Mesenchymal stem cell (in vitro differentiated cells and primary cell): ENCODE measurements around the gene RIMBP2.

Source experiments
- DNase-seq: peaks from one replicate; pipeline ENCODE4 v3.0.0-alpha.2; 2013
- H2AFZ ChIP-seq: one replicate; pipeline ENCODE4 v1.6.1; 2013; ENCODE audit warnings: low read depth, mild to moderate bottlenecking, control low read depth, inconsistent platforms, low read length, moderate library complexity
- H2AK5ac ChIP-seq: 2 replicates; pipeline ENCODE4 v1.6.1; 2013; ENCODE audit warnings: low read length, moderate library complexity, mild to moderate bottlenecking, inconsistent platforms; ENCODE audit not compliant: severe bottlenecking
- H2BK120ac ChIP-seq: one replicate; pipeline ENCODE4 v1.6.1; 2013; ENCODE audit warnings: low read depth, mild to moderate bottlenecking, inconsistent platforms, low read length, moderate library complexity
- H2BK12ac ChIP-seq, 2 experiments: one replicate each; pipeline ENCODE4 v1.6.1; 2013; ENCODE audit warnings: inconsistent platforms in 2 of 2, low read length in 2 of 2, mild to moderate bottlenecking in 2 of 2, moderate library complexity in 2 of 2, control low read depth in 1 of 2
- H2BK15ac ChIP-seq: one replicate; pipeline ENCODE4 v1.6.1; 2013; ENCODE audit warnings: mild to moderate bottlenecking, low read depth, inconsistent platforms; ENCODE audit not compliant: poor library complexity, severe bottlenecking
- H2BK5ac ChIP-seq: 2 replicates; pipeline ENCODE4 v1.6.1; 2013; ENCODE audit warnings: low read depth, mild to moderate bottlenecking, low read length, control low read depth, inconsistent platforms; ENCODE audit not compliant: poor library complexity, severe bottlenecking
- H3K14ac ChIP-seq, 2 experiments: one replicate each; pipeline ENCODE4 v1.6.1; 2013; ENCODE audit warnings: inconsistent platforms in 2 of 2, low read length in 2 of 2, control low read depth in 1 of 2, mild to moderate bottlenecking in 1 of 2, moderate library complexity in 1 of 2
- H3K18ac ChIP-seq, 2 experiments: one replicate each; pipeline ENCODE4 v1.6.1; 2013; ENCODE audit warnings: inconsistent platforms in 2 of 2, low read length in 2 of 2, control low read depth in 1 of 2, low read depth in 1 of 2, mild to moderate bottlenecking in 1 of 2
- H3K23ac ChIP-seq, 2 experiments: one replicate each; pipeline ENCODE4 v1.6.1; 2013; ENCODE audit warnings: inconsistent platforms in 2 of 2, low read length in 2 of 2, mild to moderate bottlenecking in 2 of 2, moderate library complexity in 2 of 2, control low read depth in 1 of 2
- H3K27ac ChIP-seq: 2 replicates; pipeline ENCODE4 v1.5.1; 2013; ENCODE audit warnings: mild to moderate bottlenecking, moderate library complexity, low read length, control low read depth, inconsistent platforms; ENCODE audit not compliant: poor library complexity, severe bottlenecking
- H3K27me3 ChIP-seq, 2 experiments: 2 replicates each; pipeline versions ENCODE4 v1.6.1 to v1.7.0; 2013; ENCODE audit warnings: low read length in 2 of 2, mild to moderate bottlenecking in 2 of 2, moderate library complexity in 2 of 2, control low read depth in 1 of 2, inconsistent platforms in 1 of 2; ENCODE audit not compliant: control insufficient read depth in 1 of 2, insufficient read depth in 1 of 2
- H3K36me3 ChIP-seq, 2 experiments: 2 replicates each; pipeline versions ENCODE4 v1.6.1 to v1.7.0; 2013; ENCODE audit warnings: low read length in 2 of 2, control low read depth in 1 of 2, inconsistent platforms in 1 of 2, low read depth in 1 of 2, mild to moderate bottlenecking in 1 of 2; ENCODE audit not compliant: insufficient read depth in 2 of 2, control insufficient read depth in 1 of 2
- H3K4ac ChIP-seq, 2 experiments: one replicate each; pipeline ENCODE4 v1.6.1; 2013; ENCODE audit warnings: inconsistent platforms in 2 of 2, low read length in 2 of 2, mild to moderate bottlenecking in 2 of 2, moderate library complexity in 2 of 2, control low read depth in 1 of 2, low read depth in 1 of 2
- H3K4me1 ChIP-seq: 2 replicates; pipeline ENCODE4 v1.6.1; 2013; ENCODE audit warnings: low read depth, low read length, control low read depth; ENCODE audit not compliant: control insufficient read depth, insufficient read depth
- H3K4me2 ChIP-seq: 2 replicates; pipeline ENCODE4 v1.6.1; 2013; ENCODE audit warnings: low read length, mild to moderate bottlenecking, inconsistent platforms; ENCODE audit not compliant: poor library complexity, severe bottlenecking
- H3K4me3 ChIP-seq, 2 experiments: 2 replicates each; pipeline versions ENCODE4 v1.5.1 to v1.7.0; 2013; ENCODE audit warnings: low read length in 2 of 2, mild to moderate bottlenecking in 2 of 2, control low read depth in 1 of 2, low read depth in 1 of 2; ENCODE audit not compliant: insufficient read depth in 1 of 2
- H3K79me1 ChIP-seq: replicated peaks from 2 replicates; pipeline ENCODE4 v1.6.1; 2013; ENCODE audit warnings: mild to moderate bottlenecking, control low read depth, low read length, inconsistent platforms; ENCODE audit not compliant: poor library complexity, severe bottlenecking
- H3K9ac ChIP-seq: 2 replicates; pipeline ENCODE4 v1.7.0; 2013; ENCODE audit warnings: mild to moderate bottlenecking, low read length, moderate library complexity
- H3K9me3 ChIP-seq: 2 replicates; pipeline ENCODE4 v1.7.0; 2013; ENCODE audit warnings: mild to moderate bottlenecking, low read length; ENCODE audit not compliant: control insufficient read depth
- H4K8ac ChIP-seq: one replicate; pipeline ENCODE4 v1.6.1; 2013; ENCODE audit warnings: inconsistent platforms, mild to moderate bottlenecking, low read length, moderate library complexity
- H4K91ac ChIP-seq: one replicate; pipeline ENCODE4 v1.6.1; 2013; ENCODE audit warnings: mild to moderate bottlenecking, low read length, inconsistent platforms
- WGBS: methylation state at CpG from one replicate; pipeline ENCODE4 v1.1.7; 2013; ENCODE audit warnings: mixed read lengths; 5-methylcytosine and 5-hydroxymethylcytosine counted together

The RIMBP2 gene

GRCh38 chr12:130705178-130705822, 10.8 kb downstream of the RIMBP2 start:
- Histone ChIP-seq H2BK15ac (no peak overlapping the region), H2BK5ac (no peak overlapping the region), H4K91ac (no peak overlapping the region), H3K4me1 (no peaks in the 10 kb centered on the region), H3K18ac (no peak overlapping the region), H2AFZ (no peak overlapping the region), H3K4ac (no peak overlapping the region), H3K9ac (no peak overlapping the region), H3K14ac (no peak overlapping the region), H2BK12ac (no peak overlapping the region), H3K27me3 (peaks cover 0 to 17% of the 10 kb centered on the region in 2 experiments), H3K79me1 (no peaks in the 10 kb centered on the region), H2BK120ac (no peak overlapping the region), H4K8ac (no peak overlapping the region), H3K4me3 (no peak overlapping the region), H2AK5ac (no peak overlapping the region), H3K36me3 (no peaks in the 10 kb centered on the region), H3K9me3 (no peaks in the 10 kb centered on the region), H3K27ac (no peak overlapping the region), H3K23ac (no peak overlapping the region), H3K4me2 (no peak overlapping the region)
- no peak for DNase-seq
- WGBS: 64% methylated on average over 23 of the region's 23 CpGs

- Histone ChIP-seq H3K4me1 (no peaks in the 10 kb centered on the region), H3K36me3 (no peaks in the 10 kb centered on the region), H3K27ac (no peak overlapping the region), H2BK15ac (no peak overlapping the region), H2BK12ac (no peak overlapping the region), H4K91ac (no peak overlapping the region), H2BK5ac (no peak overlapping the region), H2AK5ac (no peak overlapping the region), H3K79me1 (no peaks in the 10 kb centered on the region), H3K4me2 (no peak overlapping the region), H3K18ac (no peak overlapping the region), H3K4me3 (no peak overlapping the region), H4K8ac (no peak overlapping the region), H2AFZ (no peak overlapping the region), H3K9ac (no peak overlapping the region), H3K23ac (no peak overlapping the region), H3K4ac (no peak overlapping the region), H2BK120ac (no peak overlapping the region), H3K14ac (no peak overlapping the region), H3K27me3 (peaks cover 0 to 17% of the 10 kb centered on the region in 2 experiments), H3K9me3 (no peaks in the 10 kb centered on the region)
- DNase-seq: no peak
- 85% methylated on average over 13 of the region's 13 CpGs for WGBS
Observed at GRCh38 chr12:130704606-130705005, 11.5 kb downstream of the RIMBP2 start.

DNA sequence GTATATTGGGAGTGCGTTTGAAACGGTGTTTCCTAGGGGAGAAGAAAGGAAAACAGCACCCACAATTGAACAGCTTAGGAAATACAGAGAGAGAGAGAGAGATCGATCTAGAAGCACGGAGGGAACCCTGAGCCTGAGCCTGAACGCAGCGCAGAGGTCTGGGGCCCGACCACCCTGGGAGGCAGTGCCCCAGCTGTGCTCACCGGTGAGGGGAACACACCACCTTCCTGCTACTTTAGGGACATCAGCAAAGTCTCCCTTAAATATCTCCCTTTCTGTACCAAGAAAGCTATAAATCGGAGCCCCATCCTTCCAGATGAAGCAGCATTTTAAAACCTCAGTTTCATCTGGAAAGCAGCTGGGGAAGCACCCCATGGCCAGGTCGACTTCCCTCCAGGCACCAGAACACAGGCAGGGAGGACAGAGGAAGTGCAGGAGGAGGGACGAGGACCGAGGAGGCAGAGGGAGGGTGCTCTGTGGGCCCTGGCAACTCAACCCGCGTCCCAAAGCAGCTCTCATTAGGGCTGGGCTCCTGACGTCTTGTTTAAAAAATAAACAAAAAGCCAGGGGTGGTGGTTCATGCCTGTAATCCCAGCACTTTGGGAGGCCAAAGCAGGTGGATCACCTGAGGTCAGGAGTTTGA, 12.2 kb downstream of the RIMBP2 start:
- Histone ChIP-seq H3K18ac (no peak overlapping the region), H3K23ac (no peak overlapping the region)

DNA sequence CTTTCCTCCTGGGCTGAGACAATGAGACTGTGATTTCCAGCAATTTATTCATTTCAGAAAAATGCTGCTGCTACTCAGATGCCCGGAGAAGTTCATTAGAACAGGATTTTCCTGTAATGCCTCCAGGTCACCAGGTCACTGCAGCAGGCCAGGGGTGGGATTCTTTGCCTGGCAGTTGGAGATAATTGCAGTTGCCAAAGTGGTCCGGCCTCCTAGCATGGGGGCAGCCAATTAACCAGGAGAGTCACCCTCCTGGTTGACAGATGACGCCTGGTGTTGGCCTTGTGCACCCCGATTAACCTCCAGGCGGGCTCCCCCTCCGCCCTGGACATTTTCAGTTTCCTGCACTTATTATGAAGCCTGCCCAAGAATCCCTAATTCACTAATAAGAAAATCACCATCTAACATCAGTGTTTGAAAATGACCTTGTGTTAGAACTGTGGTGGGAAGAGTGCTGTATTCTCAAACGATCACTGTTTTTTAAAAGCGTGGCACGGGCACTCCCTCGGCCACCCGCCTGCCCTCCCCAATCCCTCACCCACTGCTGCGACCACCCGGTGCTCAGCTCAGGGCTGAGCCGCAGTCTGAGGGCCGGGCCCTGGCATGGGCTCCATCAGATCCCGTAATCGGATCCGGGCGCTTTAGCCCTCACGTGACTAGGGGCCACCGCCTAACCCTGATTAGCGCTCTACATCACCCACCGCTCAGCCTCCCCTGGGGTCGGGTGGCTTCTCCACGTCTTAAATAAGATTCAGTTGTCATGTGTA, 12.9 kb downstream of the RIMBP2 start:
- Histone ChIP-seq H3K27ac (no peak overlapping the region), H2BK120ac (no peak overlapping the region), H3K9me3 (no peaks in the 10 kb centered on the region), H3K4ac (no peak overlapping the region), H4K91ac (no peak overlapping the region), H3K23ac (no peak overlapping the region), H2BK5ac (no peak overlapping the region), H3K18ac (no peak overlapping the region), H3K4me1 (no peaks in the 10 kb centered on the region), H3K4me2 (no peak overlapping the region), H2BK15ac (no peak overlapping the region), H3K14ac (no peak overlapping the region), H3K4me3 (no peak overlapping the region), H3K27me3 (peaks cover 0 to 17% of the 10 kb centered on the region in 2 experiments), H2AK5ac (no peak overlapping the region), H3K9ac (no peak overlapping the region), H2AFZ (no peak overlapping the region), H4K8ac (no peak overlapping the region), H3K79me1 (no peaks in the 10 kb centered on the region), H3K36me3 (no peaks in the 10 kb centered on the region), H2BK12ac (no peak overlapping the region)
- WGBS: 90% methylated on average over 25 of the region's 25 CpGs
- no peak for DNase-seq

More for the DNA sequence above, 12.2 kb downstream of the RIMBP2 start:
- no peak overlapping the region for H2AK5ac ChIP-seq
- no peak overlapping the region for H3K27ac ChIP-seq
- H3K4me3 ChIP-seq: no peak overlapping the region
- no peaks in the 10 kb centered on the region for H3K4me1 ChIP-seq
- H2BK12ac ChIP-seq: no peak overlapping the region
- no peaks in the 10 kb centered on the region for H3K9me3 ChIP-seq
- H2BK120ac ChIP-seq: no peak overlapping the region
- 52% methylated on average over 15 of the region's 15 CpGs for WGBS
- no peak overlapping the region for H2BK15ac ChIP-seq
- H3K36me3 ChIP-seq: no peaks in the 10 kb centered on the region
- no peak overlapping the region for H2AFZ ChIP-seq
- no peak overlapping the region for H3K4me2 ChIP-seq
- no peaks in the 10 kb centered on the region for H3K79me1 ChIP-seq
- H3K27me3 ChIP-seq: peaks cover 0 to 17% of the 10 kb centered on the region in 2 experiments
- H2BK5ac ChIP-seq: no peak overlapping the region
- H3K9ac ChIP-seq: no peak overlapping the region
- no peak overlapping the region for H4K8ac ChIP-seq
- no peak overlapping the region for H3K14ac ChIP-seq
- no peak overlapping the region for H4K91ac ChIP-seq
- DNase-seq: no peak
- H3K4ac ChIP-seq: no peak overlapping the region
